ENCODE data around the gene G3BP2. TPM values are rescaled to one million over a fixed set of nuclear protein-coding genes. Genes with fewer than 3 reads are reported as not detected.

Gene G3BP2
- polyA plus RNA-seq, 1 donor from 2014 or later, result 332 TPM

DNA sequence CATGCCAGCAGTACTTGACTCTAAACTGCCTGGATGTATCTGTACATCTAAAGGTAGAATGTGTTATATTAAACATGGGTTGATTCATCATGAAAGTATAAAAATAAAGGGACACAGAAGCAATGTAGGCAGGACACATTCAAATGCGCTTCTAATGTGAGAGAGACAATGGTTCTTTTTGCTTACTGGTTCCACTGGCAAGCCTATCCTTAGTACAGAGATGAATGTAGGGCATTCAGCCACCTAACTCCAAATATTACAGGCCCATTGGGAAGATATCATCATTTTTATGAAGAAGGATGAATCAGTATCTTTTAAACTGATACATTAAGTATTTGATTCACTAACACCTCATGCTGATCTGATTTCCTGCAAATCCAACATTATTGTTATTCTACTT is 60.9 kb downstream of the G3BP2 start:
- Histone ChIP-seq H3K27ac (ENCODE audit: low read length) (no peak overlapping the region), H4K20me1 (ENCODE audit: insufficient read depth) (no peaks in the 10 kb centered on the region), H3K27me3 (ENCODE audit: insufficient read depth, low read depth, low read length) (no peaks in the 10 kb centered on the region), H3K4me2 (ENCODE audit: low read length) (no peak overlapping the region), H3F3A (ENCODE audit: insufficient read depth, low read length, poor library complexity, severe bottlenecking) (no peaks in the 10 kb centered on the region), H3K9me2 (ENCODE audit: insufficient read depth, low read length) (no peaks in the 10 kb centered on the region), H3K36me3 (ENCODE audit: insufficient read depth, low read length) (no peaks in the 10 kb centered on the region), H3K9me3 (ENCODE audit: low read length) (no peaks in the 10 kb centered on the region), H2AFZ (ENCODE audit: low read depth, low read length) (no peak overlapping the region), H3K4me3 (ENCODE audit: low read length) (no peak overlapping the region), H3K79me2 (replicated peaks; ENCODE audit: insufficient read depth, low read length) (no peaks in the 10 kb centered on the region), H3K9ac (ENCODE audit: low read length) (no peak overlapping the region)
- no peak for TF ChIP-seq EZH2 (IDR thresholded peaks at IDR 0.05; ENCODE audit: borderline replicate concordance, insufficient read depth, low read length, poor library complexity, severe bottlenecking)
- no peak for TF ChIP-seq CTCF (IDR thresholded peaks at IDR 0.05; ENCODE audit: poor library complexity, severe bottlenecking)
- no peak for TF ChIP-seq TAF1 (IDR thresholded peaks at IDR 0.05; ENCODE audit: low read depth)
- TF ChIP-seq POLR2AphosphoS5 (IDR thresholded peaks at IDR 0.05), result no peak
- TF ChIP-seq SMC3 (conservative IDR thresholded peaks at IDR 0.05; ENCODE audit: poor library complexity), result no peak
- TF ChIP-seq RAD21 (conservative IDR thresholded peaks at IDR 0.05), result no peak
- TF ChIP-seq REST (IDR thresholded peaks at IDR 0.05; ENCODE audit: borderline replicate concordance), result no peak
- no peak for TF ChIP-seq EP300 (conservative IDR thresholded peaks at IDR 0.05; ENCODE audit: poor library complexity, severe bottlenecking)
- no peak for TF ChIP-seq MXI1 (conservative IDR thresholded peaks at IDR 0.05; ENCODE audit: poor library complexity, severe bottlenecking)

GRCh38 chr4:75605928-75606327 is 67.3 kb downstream of the G3BP2 start:
- no peaks in the 10 kb centered on the region for H3K79me2 ChIP-seq (replicated peaks; ENCODE audit: insufficient read depth, low read length)
- no peaks in the 10 kb centered on the region for H3F3A ChIP-seq (ENCODE audit: insufficient read depth, low read length, poor library complexity, severe bottlenecking)
- no peaks in the 10 kb centered on the region for H3K27me3 ChIP-seq (ENCODE audit: insufficient read depth, low read depth, low read length)
- no peak overlapping the region for H3K4me3 ChIP-seq (ENCODE audit: low read length)
- no peaks in the 10 kb centered on the region for H3K9me3 ChIP-seq (ENCODE audit: low read length)
- no peak overlapping the region for H3K27ac ChIP-seq (ENCODE audit: low read length)
- H3K36me3 ChIP-seq (ENCODE audit: insufficient read depth, low read length), result no peaks in the 10 kb centered on the region
- no peak overlapping the region for H3K9ac ChIP-seq (ENCODE audit: low read length)
- no peak for TF ChIP-seq EZH2 (IDR thresholded peaks at IDR 0.05; ENCODE audit: borderline replicate concordance, insufficient read depth, low read length, poor library complexity, severe bottlenecking)
- no peak for TF ChIP-seq REST (IDR thresholded peaks at IDR 0.05; ENCODE audit: borderline replicate concordance)
- no peak for TF ChIP-seq TAF1 (IDR thresholded peaks at IDR 0.05; ENCODE audit: low read depth)
- TF ChIP-seq POLR2AphosphoS5 (IDR thresholded peaks at IDR 0.05), result no peak
- TF ChIP-seq RAD21 (conservative IDR thresholded peaks at IDR 0.05), result no peak
- TF ChIP-seq CTCF (IDR thresholded peaks at IDR 0.05; ENCODE audit: poor library complexity, severe bottlenecking), result no peak
- no peak for TF ChIP-seq MXI1 (conservative IDR thresholded peaks at IDR 0.05; ENCODE audit: poor library complexity, severe bottlenecking)
- no peak for TF ChIP-seq SMC3 (conservative IDR thresholded peaks at IDR 0.05; ENCODE audit: poor library complexity)
- no peak for TF ChIP-seq EP300 (conservative IDR thresholded peaks at IDR 0.05; ENCODE audit: poor library complexity, severe bottlenecking)
- no peak overlapping the region for H3K4me2 ChIP-seq (ENCODE audit: low read length)
- H2AFZ ChIP-seq (ENCODE audit: low read depth, low read length), result no peak overlapping the region
- no peaks in the 10 kb centered on the region for H4K20me1 ChIP-seq (ENCODE audit: insufficient read depth)
- H3K9me2 ChIP-seq (ENCODE audit: insufficient read depth, low read length), result no peaks in the 10 kb centered on the region

Measured in neural cell (in vitro differentiated cells).